Raji (cell line): ENCODE measurements around the gene TMCO1.

Source experiments
- POLR2A ChIP-seq: IDR thresholded peaks from 2 replicates; pipeline ENCODE4 v1.6.1; 2011; ENCODE audit warnings: low read depth, low read length, control low read depth; ENCODE audit not compliant: insufficient read depth

TMCO1 gene, protein sequence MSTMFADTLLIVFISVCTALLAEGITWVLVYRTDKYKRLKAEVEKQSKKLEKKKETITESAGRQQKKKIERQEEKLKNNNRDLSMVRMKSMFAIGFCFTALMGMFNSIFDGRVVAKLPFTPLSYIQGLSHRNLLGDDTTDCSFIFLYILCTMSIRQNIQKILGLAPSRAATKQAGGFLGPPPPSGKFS

DNA sequence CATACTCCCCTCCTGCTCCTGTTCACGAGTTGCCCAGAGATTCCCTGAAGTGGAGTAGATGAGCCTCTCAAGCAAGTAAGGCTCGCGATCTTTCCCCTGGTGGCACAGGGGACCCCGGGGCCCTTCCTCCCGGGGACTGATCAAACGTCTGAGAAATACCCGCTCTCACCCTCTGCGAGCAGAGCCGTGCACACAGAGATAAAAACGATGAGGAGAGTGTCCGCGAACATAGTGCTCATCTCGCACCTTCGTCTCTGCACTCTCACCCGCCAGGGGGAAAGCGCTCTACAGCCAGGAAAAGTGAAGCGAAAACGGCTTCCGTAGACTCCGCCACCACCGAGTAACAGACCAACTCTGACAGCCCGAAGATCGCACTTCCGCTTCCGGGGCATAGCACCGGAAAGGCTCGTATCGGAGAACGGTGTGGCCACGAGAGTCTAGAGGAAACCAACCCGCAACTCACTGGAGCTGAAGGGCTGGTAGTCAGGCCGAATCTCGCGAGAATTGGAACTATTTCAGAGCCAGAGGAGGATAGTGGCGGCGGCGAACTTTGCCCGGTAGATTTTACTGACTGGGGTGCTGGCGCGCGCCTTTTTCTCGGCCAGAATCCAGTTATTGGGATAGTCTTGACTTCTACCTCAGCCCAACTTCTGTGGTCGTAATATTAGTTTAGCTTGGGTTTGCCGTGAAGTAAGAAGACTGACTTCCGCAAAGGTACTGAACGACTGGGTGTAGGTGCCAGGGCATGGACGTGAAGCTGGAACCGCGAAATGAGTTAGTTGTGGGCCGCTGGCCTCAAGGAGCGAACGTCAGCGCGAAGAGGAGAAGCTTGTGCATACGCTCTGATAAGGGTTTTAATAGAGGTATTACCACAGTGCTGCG, at the start of gene TMCO1:
TMCO1 (minus strand) TSS at position 356 of the 882 bp plus-strand sequence; CDS start at position 239, 117 bp downstream.
- peak; percentile 79 for TF ChIP-seq POLR2A

DNA sequence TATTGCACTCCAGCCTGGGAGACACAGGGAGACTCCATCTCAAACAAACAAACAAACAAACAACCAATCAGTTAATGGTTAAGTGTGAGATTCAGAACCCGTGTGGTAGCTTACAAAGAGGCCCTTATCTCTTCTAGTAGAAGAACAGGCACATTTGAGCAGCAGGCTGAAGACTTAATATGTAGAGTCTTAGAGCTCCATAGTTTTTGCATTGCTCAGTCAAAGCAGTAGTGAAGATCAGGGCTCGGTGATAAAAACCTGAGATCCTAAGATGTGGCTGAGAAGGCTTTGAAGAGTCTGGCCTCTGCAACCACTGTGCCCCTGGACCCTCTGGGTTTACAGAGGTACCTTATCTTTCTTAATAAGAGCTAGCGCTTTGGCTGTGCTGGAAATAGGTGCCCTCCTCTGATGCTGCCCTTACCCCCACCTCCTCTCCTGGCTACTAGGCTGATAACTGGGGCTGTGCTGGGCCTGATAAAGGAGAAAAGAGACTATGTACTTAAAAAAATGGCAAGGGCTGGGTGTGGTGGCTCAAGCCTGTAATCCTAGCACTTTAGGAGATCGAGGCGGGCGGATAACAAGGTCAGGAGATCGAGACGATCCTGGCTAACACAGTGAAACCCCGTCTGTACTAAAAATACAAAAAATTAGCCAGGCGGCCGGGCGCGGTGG, 48.3 kb upstream of the TMCO1 start:
- no peak for TF ChIP-seq POLR2A

DNA sequence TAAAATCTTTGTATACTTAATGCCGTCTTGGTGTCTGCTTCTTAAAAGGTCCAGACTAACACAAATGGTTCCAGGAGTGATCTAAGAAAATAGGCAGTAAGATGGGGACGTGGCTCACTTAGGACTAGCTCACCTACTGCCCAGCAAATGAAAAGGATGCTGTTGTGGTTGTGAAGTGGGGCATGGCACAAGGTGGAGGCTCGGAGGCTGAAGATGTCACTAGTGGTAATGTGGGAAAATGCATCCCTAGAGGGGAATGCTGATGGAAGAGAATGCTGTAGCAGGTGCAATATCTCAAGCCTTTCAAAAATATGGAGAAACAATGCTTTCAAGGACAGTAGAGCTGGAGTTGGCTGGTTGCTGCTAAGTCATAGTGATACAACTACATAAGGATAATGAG, 47.5 kb upstream of the TMCO1 start:
- TF ChIP-seq POLR2A, result no peak

DNA sequence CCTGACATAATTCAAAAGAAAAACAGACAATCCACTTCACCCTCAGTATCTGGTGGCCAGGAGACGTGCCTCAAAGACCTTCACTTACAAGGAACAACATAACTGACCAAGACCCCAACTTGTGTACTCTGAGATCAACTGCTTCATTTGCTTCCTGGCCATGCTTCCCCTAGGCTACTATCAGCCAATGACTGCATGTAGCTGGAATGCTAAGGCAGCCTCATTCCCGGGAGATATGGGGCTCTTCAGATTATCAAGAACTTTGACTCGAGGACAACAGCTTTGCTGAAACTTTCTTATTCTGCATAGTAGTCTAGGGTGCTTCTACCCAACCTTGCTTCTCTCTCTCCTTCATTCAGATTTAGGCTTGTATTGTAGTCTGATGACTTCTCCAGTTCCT, 47.1 kb upstream of the TMCO1 start:
- TF ChIP-seq POLR2A, result no peak

DNA sequence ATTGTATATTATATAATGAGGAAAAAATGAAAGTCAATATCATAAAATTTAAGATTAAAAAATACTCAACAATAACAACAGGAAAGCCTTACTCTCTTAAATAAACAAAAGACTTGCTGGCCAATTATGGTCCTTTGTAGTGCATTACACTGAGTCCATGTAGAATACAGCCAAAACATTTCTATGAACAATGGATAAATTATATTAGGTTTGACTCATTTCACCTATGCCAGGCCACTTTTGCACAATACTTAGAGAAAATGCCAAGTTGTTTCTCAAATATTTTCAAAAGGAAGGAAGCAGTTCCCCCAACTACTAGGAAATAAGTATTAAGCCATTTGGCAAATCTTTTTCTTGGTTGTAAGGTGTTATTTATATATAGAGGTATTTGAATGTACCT, 38.9 kb upstream of the TMCO1 start:
- no peak for TF ChIP-seq POLR2A

DNA sequence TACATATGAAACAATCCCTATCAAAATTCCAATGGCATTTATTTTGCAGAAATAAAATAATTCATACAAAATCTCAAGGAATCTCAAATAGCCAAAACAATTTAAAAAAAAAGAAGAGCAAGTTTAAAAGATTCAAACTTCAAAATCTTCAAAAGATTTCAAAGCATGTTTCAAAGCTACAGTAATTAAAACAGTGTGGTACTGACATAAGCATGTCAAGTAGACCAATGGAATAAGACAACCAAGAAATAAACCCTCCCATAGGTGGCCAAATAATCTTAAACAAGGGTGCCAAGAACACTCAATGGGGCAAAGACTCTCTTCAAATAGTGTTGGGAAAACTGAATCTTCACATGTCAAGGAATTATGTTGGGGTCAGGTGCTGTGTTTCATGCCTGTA, 30.7 kb upstream of the TMCO1 start:
- no peak for TF ChIP-seq POLR2A

DNA sequence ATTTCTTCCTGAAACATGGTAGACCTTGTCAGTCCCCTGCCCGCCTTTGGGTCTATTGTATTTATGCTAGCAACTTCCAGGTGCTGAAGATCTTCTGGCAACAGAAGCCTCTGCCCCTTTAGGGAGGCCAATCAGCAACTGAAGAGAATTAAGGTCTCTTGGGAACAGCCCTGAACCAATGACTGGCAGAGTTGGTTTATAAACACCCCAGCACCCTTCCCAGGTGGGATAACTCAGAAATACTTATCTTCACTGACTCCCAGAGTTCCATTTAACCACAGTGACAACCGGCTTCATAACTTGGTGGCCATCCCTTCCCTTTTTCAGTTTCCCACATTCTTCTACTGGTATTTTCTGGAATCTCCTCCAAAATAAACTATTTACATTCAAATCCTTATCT, 27.2 kb upstream of the TMCO1 start:
- no peak for TF ChIP-seq POLR2A

DNA sequence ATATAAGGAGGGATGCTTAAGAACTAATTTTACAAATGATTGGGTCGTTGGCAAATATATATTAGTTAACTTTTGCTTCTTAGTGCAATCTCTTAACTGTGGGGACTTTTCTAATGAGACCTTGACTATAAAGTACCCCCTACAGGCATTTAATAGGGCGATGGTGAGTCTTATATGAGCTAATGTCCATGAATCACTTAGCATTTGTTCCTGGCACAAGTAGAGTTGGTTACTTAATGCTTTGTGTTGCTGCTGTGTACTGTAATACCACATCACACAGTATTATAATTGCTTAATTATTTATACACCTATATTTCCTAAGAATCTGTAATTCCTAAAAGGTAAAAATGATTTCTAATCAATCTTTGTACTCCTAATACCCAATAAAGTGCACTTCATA, 25.3 kb upstream of the TMCO1 start:
- TF ChIP-seq POLR2A, result no peak

DNA sequence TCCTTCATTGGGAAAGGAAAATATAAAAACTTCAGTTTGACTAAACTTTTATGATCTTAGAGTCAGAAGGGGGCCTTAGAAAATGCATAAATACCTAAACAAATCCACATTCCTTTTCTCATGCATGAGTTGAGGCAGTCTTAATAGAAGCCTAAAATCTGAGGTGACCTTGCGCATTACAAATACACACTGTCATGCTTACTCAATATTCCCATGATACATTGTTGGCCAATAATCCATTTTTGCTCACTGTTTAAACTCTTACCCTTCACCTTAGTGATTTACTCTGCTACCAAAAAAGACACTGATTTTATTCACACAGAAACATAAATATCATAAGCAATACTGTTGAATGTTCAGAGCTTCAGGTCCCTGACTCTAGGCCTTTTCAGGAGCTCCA, 19.1 kb upstream of the TMCO1 start:
- TF ChIP-seq POLR2A, result no peak

DNA sequence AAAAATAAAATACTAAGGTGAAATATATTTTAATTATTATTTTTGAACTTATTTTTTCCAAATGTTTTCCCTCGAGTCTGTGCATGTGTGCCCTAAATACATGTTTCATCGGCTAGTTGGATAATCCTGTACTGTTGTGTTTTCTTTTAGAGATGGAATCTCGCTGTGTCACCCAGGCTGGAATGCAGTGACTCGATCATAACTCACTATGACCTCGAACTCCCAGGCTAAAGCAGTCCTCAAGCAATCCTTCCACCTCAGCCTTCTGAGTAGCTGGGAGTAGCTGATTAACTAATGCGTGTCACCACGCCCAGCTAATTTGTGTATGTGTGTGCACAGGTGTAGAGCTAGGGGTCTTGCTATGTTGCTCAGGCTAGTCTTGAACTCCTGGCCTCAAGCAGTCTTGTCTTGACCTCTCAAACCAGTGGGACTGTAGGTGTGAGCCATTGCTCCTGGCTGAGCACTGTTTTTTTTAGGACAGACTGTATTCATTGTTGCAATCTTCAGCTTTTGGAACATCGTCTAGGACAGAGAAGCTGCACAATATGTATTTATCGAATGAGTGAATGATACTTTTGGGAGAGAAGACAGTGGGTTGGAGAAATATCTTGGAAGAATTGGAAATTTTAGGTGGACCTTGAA, 4.8 kb upstream of the TMCO1 start:
- no peak for TF ChIP-seq POLR2A

DNA sequence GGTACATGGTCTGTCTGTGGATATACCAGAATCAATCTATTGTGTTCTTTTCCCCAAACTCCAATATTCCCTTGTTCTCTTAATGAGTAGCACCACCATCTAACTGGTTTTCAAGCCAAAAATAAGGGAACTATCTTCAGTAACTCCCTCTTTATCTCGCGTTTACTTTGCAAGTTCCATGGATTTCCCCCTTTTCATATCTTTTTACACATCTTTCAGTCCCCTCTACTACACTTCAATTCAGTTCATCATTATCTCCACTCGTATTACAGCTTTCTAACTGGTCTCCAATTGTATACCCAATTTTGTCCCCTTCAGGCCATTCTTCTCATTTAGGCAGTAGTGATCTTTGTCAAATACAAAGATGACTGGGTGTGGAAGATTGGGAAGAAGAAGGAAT, 4.1 kb upstream of the TMCO1 start:
- no peak for TF ChIP-seq POLR2A

DNA sequence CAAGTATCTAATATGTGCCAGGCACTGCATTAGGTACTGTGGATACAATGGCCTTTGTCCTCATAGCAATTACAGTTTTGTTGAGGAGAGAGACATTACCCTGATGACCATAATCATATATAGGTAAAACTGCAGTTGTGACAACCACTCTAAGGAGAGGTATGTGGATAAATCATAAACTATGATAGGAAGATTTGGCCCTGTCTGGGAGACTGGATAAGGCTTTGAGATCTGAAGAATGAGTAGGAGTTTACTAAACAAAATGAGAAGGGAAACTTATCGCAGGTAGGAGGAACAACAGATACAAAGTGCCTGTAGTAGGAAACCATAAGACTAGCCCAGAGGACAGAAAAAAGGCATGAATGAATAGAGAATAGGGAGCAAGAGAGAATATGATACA, 4.4 kb downstream of the TMCO1 start:
- TF ChIP-seq POLR2A, result no peak

DNA sequence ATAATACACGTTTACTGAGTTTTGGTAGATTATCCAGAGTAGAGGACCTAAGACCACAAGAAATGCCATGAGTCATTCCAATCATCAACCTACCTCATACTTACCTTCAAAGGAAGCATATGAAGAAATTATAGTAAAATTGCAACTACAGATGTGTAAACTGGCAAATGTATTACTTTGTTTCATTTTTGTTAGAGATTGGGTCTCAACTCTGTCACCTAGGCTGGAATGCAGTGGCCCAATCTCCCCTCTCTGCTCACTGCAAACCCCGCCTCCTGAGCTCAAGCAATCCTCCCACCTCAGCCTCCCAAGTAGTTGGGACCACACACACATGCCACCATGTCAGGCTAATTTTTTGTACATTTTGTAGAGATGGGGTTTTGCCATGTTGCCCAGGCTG, 5.2 kb downstream of the TMCO1 start:
- no peak for TF ChIP-seq POLR2A

DNA sequence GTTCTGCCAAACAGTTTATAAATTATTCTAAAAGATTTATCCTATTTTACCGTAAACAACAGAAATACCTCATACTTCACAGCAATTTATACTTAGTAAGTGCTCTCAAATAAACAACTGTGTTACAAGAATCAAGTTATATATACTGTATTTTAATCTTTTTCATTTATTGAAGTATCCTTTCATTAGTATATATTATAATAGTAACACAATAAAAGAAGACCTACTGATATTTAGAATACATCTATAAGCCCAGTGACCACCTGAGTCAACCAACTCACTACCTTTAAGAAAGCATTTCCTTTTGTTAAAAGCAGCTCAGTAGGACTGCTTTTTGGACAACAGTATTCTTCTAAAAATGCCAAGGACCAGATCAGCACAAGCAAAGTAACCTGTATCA, 5.9 kb downstream of the TMCO1 start:
- TF ChIP-seq POLR2A, result no peak

DNA sequence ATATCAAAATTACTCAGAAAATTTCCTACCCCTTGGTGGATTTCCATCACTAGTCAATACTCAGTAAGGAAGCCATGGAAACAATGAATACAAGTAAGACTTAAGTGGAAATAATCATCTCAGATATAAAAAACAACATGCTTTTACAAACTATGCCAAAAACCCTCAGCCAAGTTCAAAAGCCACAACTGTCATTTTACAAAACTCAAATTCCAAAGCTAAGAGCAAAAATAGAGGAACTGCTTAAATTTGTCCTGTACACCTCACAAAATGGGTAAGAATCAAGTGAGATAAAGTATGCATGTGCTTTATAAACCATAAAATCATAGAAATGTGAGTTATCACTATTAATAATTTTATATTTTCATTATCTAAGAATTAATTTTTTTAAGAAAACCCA, 9.6 kb downstream of the TMCO1 start:
- TF ChIP-seq POLR2A, result no peak
